Suprapubic skin (tissue), 4 donors: ENCODE measurements around the gene ACHE. TPM values are rescaled to one million over a fixed set of nuclear protein-coding genes. Genes with fewer than 3 reads are reported as not detected.
A peak's percentile ranks its signal among the peaks of the same experiment; 100 is the strongest.

ENCODE experiments used
- DNase-seq, 2 donors: peaks; one replicate each; pipeline ENCODE4 v3.0.0-alpha.2; 2019; ENCODE audit warnings: low spot score in 2 of 2
- H3K27ac ChIP-seq: fragments of 200-600 bp; sonication (generic); one replicate; pipeline ENCODE4 v1.5.1; 2019
- H3K27me3 ChIP-seq: fragments of 200-600 bp; sonication (generic); one replicate; pipeline ENCODE4 v1.5.1; 2019
- H3K36me3 ChIP-seq: fragments of 200-600 bp; sonication (generic); one replicate; pipeline ENCODE4 v1.5.1; 2019
- H3K4me1 ChIP-seq: fragments of 200-600 bp; sonication (generic); one replicate; pipeline ENCODE4 v1.5.1; 2019
- H3K4me3 ChIP-seq: fragments of 200-600 bp; sonication (generic); one replicate; pipeline ENCODE4 v1.5.1; 2019; ENCODE audit warnings: mild to moderate bottlenecking
- H3K9me3 ChIP-seq: fragments of 200-600 bp; sonication (generic); one replicate; pipeline ENCODE4 v1.5.1; 2019
- CTCF ChIP-seq, 2 donors: fragments of 200-600 bp in 1 of 2; fragments of 450-650 bp in 1 of 2; sonication (generic) in 1 of 2; IDR thresholded peaks; one replicate each; pipeline ENCODE4 v1.5.1; 2016 to 2019; ENCODE audit warnings: antibody characterized with exemption in 2 of 2, mild to moderate bottlenecking in 1 of 2, moderate library complexity in 1 of 2
- EP300 ChIP-seq: sonication (generic); formaldehyde crosslinking; IDR thresholded peaks from one replicate; pipeline ENCODE4 v1.6.1; 2017; ENCODE audit warnings: antibody characterized with exemption
- POLR2A ChIP-seq, 2 donors: fragments of 450-650 bp; IDR thresholded peaks; one replicate each; pipeline ENCODE4 v1.6.1; 2017; ENCODE audit warnings: antibody characterized with exemption in 2 of 2, mild to moderate bottlenecking in 2 of 2, moderate library complexity in 2 of 2
- POLR2AphosphoS5 ChIP-seq, 3 donors: sonication (generic); formaldehyde crosslinking; IDR thresholded peaks; one replicate each; pipeline ENCODE4 v1.6.1; 2017; ENCODE audit warnings: antibody characterized with exemption in 3 of 3
- WGBS: methylation state at CpG from one replicate; pipeline ENCODE4 v1.1.5; 2018; 5-methylcytosine and 5-hydroxymethylcytosine counted together
- total RNA-seq, 4 donors: library from RNA; depleted of rRNA; stranded (reverse); fragments of >200 nt; gene quantifications; one replicate each; pipeline ENCODE4 v1.1.0, GENCODE V29; 2016

The ACHE gene
- total RNA-seq, 4 donors from 2014 or later: 0.30 to 2.5 (median 0.81) TPM; not detected in 1

GRCh38 chr7:100900978-100901377 lies 5.3 kb upstream of the ACHE start:
- peaks cover 52% of the 10 kb centered on the region for H3K27me3 ChIP-seq
- DNase-seq: no peak
- TF ChIP-seq POLR2A (IDR thresholded peaks at IDR 0.05) (no peak), EP300 (no peak), CTCF (IDR thresholded peaks at IDR 0.05) (no peak), POLR2AphosphoS5 (IDR thresholded peaks at IDR 0.05) (no peak)
- H3K4me3 ChIP-seq: no peak overlapping the region
- 90% methylated on average over 2 of the region's 2 CpGs for WGBS
- no peaks in the 10 kb centered on the region for H3K9me3 ChIP-seq
- peaks cover 17% of the 10 kb centered on the region for H3K4me1 ChIP-seq
- H3K27ac ChIP-seq: no peak overlapping the region
- H3K36me3 ChIP-seq: no peaks in the 10 kb centered on the region

GRCh38 chr7:100899432-100899831 lies 3.7 kb upstream of the ACHE start:
- H3K27ac ChIP-seq: no peak overlapping the region
- peaks cover 67% of the 10 kb centered on the region for H3K27me3 ChIP-seq
- no peak for TF ChIP-seq POLR2AphosphoS5 (IDR thresholded peaks at IDR 0.05)
- TF ChIP-seq CTCF (IDR thresholded peaks at IDR 0.05): no peak
- no peak for TF ChIP-seq EP300
- TF ChIP-seq POLR2A (IDR thresholded peaks at IDR 0.05): no peak
- H3K36me3 ChIP-seq: no peaks in the 10 kb centered on the region
- no peaks in the 10 kb centered on the region for H3K9me3 ChIP-seq
- 94% methylated on average over 5 of the region's 5 CpGs for WGBS
- DNase-seq: no peak
- H3K4me1 ChIP-seq: peaks cover 33% of the 10 kb centered on the region
- no peak overlapping the region for H3K4me3 ChIP-seq

GRCh38 chr7:100897772-100898454 lies 2.2 kb upstream of the ACHE start:
- 56% methylated on average over 13 of the region's 13 CpGs for WGBS
- H3K4me3 ChIP-seq: no peak overlapping the region
- H3K36me3 ChIP-seq: no peaks in the 10 kb centered on the region
- peaks cover 67% of the 10 kb centered on the region for H3K27me3 ChIP-seq
- no peaks in the 10 kb centered on the region for H3K9me3 ChIP-seq
- no peak overlapping the region for H3K27ac ChIP-seq
- peaks cover 37% of the 10 kb centered on the region for H3K4me1 ChIP-seq
- no peak for TF ChIP-seq POLR2AphosphoS5 (IDR thresholded peaks at IDR 0.05)
- TF ChIP-seq EP300: no peak
- no peak for TF ChIP-seq CTCF (IDR thresholded peaks at IDR 0.05)
- no peak for TF ChIP-seq POLR2A (IDR thresholded peaks at IDR 0.05)
- no peak for DNase-seq

- H3K36me3 ChIP-seq: no peaks in the 10 kb centered on the region
- H3K27ac ChIP-seq: no peak overlapping the region
- TF ChIP-seq EP300 (no peak), POLR2A (IDR thresholded peaks at IDR 0.05) (no peak), POLR2AphosphoS5 (IDR thresholded peaks at IDR 0.05) (no peak), CTCF (IDR thresholded peaks at IDR 0.05) (peak; percentile 34 to 80)
- 3% methylated on average over 14 of the region's 95 CpGs for WGBS
- H3K4me3 ChIP-seq: peak overlapping the region; percentile 49
- H3K4me1 ChIP-seq: peaks cover 35% of the 10 kb centered on the region
- DNase-seq: peak in 1 of 2 donors; percentile 73
- no peaks in the 10 kb centered on the region for H3K9me3 ChIP-seq
- H3K27me3 ChIP-seq: peaks cover 61% of the 10 kb centered on the region
These were observed 1.3 kb upstream of the ACHE start for GRCh38 chr7:100896732-100897608.
